Right renal cortex interstitium (tissue), 3 donors: ENCODE data around the gene ACY1. TPM values are rescaled to one million over a fixed set of nuclear protein-coding genes. Genes with fewer than 3 reads are reported as not detected.

Source experiments
- DNase-seq, 3 donors: peaks; one replicate each; pipeline ENCODE4 v3.0.0-alpha.2; 2013; ENCODE audit warnings: low read depth in 3 of 3, low spot score in 2 of 3
- polyA plus RNA-seq, 3 donors: library from polyadenylated mRNA; unstranded; fragments of 120-200 nt; gene quantifications; one replicate each; pipeline ENCODE4 v1.2.1, GENCODE V29; 2013; ENCODE audit not compliant: insufficient read length in 3 of 3

The ACY1 gene
- polyA plus RNA-seq: 100 to 1,000 TPM in 2 of 3 donors, 10 to 100 TPM in 1; 87.7 to 123 (median 108) TPM

GRCh38 chr3:51982838-51983577 is at the start of gene ACY1:
Gene ACY1 (plus strand): TSS chr3:51983535. CDS start chr3:51984065, 530 bp downstream.
- DNase-seq: no peak

- no peak for DNase-seq
Observed at GRCh38 chr3:51934139-51934850, 49.0 kb upstream of the ACY1 start.

- DNase-seq: no peak
Observed at GRCh38 chr3:51934991-51935885, 48.1 kb upstream of the ACY1 start.

- DNase-seq: no peak
Observed at GRCh38 chr3:51935886-51936755, 47.2 kb upstream of the ACY1 start.

- no peak for DNase-seq
Observed at GRCh38 chr3:51937014-51937413, 46.3 kb upstream of the ACY1 start.

- no peak for DNase-seq
Observed at GRCh38 chr3:51937611-51938450, 45.5 kb upstream of the ACY1 start.

- DNase-seq: no peak
Observed at GRCh38 chr3:51938780-51939425, 44.4 kb upstream of the ACY1 start.

- DNase-seq: no peak
Observed at GRCh38 chr3:51940648-51941462, 42.5 kb upstream of the ACY1 start.

- no peak for DNase-seq
Observed at GRCh38 chr3:51941463-51941797, 41.9 kb upstream of the ACY1 start.

- peak; percentile 98 to 100 (median 99) for DNase-seq
Observed at GRCh38 chr3:51941798-51942602, 41.3 kb upstream of the ACY1 start, which contains the start of the genes PARP3 and RRP9. Gene PARP3 (plus strand): TSS chr3:51942363. CDS start chr3:51943356, 993 bp downstream. Gene RRP9 (minus strand): TSS chr3:51941904. CDS start chr3:51941867, 37 bp downstream.

GRCh38 chr3:51942603-51943450 is 40.5 kb upstream of the ACY1 start:
- DNase-seq: no peak

GRCh38 chr3:51943451-51944391 is 39.6 kb upstream of the ACY1 start:
- DNase-seq: no peak

GRCh38 chr3:51944451-51945021 is 38.8 kb upstream of the ACY1 start:
- no peak for DNase-seq

GRCh38 chr3:51945031-51945840 is 38.1 kb upstream of the ACY1 start:
- no peak for DNase-seq
